Fibroblast of mammary gland (primary cell): ENCODE measurements around the gene ADCY1.

Experiments
- DNase-seq: peaks from one replicate; pipeline ENCODE4 v3.0.0-alpha.2; 2010; ENCODE audit warnings: low read depth
- H3K4me3 ChIP-seq: 2 replicates; pipeline ENCODE4 v1.5.1; 2011; ENCODE audit warnings: low read depth, mild to moderate bottlenecking, low read length, moderate library complexity; ENCODE audit not compliant: control insufficient read depth
- TF ChIP-seq, protein P1 (sequence below): conservative IDR thresholded peaks from 2 replicates; pipeline ENCODE4 v1.5.1; 2011; ENCODE audit warnings: low read depth, low read length, inconsistent platforms; ENCODE audit not compliant: control insufficient read depth, insufficient read depth

Gene ADCY1

DNA sequence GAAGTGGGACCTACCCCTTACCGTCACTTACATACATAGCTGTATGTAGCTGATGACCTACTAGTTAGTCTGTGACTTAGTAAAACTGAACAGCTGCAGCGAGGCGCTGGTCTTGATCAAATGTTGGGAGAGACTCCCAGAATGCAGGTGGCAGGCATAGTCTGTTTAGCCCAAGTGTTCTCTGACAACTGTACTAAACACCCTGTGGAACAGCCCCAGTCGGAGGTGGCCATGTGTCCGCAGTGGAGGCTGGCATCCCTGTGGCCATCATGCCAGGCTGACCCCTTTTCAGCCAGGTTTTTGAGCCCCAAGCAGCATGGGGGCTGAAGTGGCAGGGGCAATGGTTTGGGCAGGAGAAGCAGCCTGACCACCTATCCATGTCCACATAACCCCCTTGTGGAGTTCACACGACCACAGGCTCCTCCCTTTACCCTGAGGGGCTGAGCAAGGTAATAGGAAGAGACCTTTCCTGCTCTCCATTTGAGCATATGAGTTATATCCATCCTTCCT, 7.2 kb downstream of the ADCY1 start:
- TF ChIP-seq, protein P1, sequence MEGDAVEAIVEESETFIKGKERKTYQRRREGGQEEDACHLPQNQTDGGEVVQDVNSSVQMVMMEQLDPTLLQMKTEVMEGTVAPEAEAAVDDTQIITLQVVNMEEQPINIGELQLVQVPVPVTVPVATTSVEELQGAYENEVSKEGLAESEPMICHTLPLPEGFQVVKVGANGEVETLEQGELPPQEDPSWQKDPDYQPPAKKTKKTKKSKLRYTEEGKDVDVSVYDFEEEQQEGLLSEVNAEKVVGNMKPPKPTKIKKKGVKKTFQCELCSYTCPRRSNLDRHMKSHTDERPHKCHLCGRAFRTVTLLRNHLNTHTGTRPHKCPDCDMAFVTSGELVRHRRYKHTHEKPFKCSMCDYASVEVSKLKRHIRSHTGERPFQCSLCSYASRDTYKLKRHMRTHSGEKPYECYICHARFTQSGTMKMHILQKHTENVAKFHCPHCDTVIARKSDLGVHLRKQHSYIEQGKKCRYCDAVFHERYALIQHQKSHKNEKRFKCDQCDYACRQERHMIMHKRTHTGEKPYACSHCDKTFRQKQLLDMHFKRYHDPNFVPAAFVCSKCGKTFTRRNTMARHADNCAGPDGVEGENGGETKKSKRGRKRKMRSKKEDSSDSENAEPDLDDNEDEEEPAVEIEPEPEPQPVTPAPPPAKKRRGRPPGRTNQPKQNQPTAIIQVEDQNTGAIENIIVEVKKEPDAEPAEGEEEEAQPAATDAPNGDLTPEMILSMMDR, result no peak
- no peak overlapping the region for H3K4me3 ChIP-seq
- no peak for DNase-seq

DNA sequence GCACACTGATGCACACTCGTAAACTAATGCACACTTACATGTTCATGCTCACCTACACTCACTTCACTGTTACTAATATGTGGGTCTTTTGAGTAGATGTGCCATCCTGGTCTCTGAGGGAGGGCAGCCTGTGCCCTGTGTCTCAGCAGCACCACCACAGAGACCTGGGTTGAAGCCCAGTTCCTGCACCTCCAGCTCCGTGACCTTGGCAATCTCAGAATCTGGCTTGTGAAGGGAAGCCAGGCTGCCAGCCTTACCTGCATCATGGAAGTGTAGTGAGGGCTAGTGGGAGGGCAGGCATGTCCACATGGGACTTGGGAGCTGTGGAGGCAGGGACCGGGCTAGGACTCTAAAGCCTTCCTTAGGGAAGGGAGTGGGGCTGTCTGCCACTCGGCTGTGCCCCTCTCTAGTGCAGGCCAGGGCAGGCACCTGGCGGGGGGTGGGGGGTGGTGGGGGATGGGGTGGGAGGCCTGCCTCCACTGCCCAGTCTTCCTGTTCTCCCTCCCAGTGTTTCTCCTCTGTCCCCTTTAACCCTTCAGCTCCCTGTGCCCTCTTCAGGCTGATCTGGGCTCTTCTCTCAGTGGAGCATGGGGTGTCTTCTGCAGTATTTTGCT, 8.1 kb downstream of the ADCY1 start:
- DNase-seq, result no peak
- no peak overlapping the region for H3K4me3 ChIP-seq
- TF ChIP-seq, protein P1, result no peak

DNA sequence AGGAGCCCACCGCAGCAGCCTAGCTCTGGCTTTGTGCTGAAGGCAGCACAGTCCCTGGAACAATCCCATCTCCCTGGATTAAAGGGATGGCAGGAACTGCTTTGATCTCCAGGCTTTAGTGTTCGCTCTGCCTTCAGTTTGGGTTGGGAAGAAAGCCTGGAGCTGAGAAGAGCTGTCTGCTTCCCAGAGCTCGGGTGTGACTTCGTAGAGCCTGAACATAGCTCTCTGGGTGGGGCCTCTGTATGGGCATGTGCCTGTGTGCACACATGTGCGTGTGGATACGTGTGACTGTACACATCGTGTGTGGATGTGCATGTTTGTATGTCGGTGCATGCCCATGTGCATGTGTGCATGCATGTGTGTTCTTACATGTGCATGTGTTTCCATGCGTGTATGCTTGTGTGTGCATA, 8.7 kb downstream of the ADCY1 start:
- TF ChIP-seq, protein P1, result no peak
- no peak for DNase-seq
- H3K4me3 ChIP-seq, result no peak overlapping the region

DNA sequence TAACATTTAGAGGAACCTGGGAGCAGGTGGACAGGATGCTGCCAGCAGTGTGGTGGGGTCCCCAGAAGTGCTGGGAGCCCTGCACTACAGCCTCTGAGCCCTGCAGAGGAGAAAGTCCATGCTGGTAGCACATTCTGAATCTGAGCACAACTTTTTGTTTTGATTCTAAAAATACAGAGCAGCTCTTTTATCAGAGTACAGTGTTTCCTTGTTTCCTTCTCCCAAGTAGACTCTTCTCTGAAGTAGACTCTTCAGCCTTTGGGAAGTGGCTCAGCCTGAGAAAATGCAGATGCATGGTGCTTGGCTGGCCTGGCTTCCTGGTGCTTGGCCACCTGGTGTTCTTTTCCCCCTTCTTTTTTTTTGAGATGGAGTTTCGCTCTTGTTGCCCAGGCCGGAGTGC, 9.1 kb downstream of the ADCY1 start:
- H3K4me3 ChIP-seq, result no peak overlapping the region
- no peak for DNase-seq
- TF ChIP-seq, protein P1, result no peak

DNA sequence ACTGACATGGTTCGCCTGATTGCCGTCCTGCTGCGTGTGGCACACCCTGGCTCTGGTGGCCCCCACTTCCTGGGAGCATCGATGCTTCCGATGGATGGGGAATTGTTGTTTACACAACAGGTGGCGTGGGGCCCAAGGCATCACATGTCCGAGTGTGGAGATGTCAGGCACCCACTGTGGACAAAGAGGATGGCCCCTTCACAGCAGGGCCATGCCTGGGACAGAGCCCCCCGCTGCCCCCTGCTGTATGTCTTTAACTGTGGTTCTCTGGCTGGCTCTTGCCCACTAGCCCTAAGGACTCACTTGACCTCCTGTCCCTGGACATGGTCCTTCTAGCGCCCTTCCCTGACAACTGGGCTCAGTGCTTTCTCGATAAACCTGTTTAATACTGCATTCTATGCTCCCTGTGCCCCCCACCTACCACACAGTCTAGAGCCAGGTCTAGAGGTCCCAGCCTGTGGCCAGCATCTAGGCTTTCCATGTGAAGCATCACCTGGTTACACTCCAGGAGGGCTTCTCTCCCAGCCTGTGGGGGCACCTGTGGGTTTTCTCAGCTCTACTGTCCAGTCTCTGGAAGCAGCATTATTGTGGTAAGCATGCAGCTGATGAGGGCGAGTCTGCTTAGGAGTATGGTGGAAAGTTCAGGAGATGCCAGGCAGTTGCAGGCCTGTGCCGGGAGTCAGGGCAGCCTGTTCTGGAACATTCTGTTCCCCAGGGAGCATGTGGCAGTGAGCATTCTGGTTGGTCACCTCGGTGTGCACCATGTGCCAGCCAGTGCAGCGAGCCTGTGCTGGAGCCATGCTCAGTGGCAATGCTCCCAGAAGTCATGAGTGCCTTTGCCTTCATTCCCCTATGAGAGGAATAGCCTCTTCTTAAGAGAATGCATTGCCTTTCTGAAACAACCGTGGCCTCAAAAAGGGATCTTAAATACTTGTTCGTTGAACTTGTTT, 10.4 kb downstream of the ADCY1 start:
- TF ChIP-seq, protein P1, result no peak
- no peak overlapping the region for H3K4me3 ChIP-seq
- no peak for DNase-seq

DNA sequence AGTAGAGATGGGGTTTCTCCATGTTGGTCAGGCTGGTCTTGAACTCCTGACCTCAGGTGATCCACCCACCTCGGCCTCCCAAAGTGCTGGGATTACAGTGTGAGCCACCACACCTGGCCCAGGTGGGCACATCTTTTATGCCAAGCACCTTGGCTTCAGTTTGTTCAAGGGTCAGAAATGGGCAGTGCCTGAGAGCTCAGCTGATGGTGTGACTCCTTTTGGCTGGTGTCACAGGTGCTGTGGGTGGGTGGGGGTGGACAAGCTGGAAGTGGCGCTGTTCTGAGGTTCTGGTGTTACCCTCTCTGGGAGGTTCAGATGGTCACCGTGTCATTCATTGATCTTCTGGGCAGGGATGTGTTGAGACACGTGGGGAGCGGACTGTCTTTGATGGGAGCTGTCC, 11.5 kb downstream of the ADCY1 start:
- DNase-seq, result no peak
- H3K4me3 ChIP-seq, result no peak overlapping the region
- TF ChIP-seq, protein P1, result no peak
